Esophagus muscularis mucosa (tissue), 4 donors: ENCODE measurements around the gene CRTAP. TPM values are rescaled to one million over a fixed set of nuclear protein-coding genes. Genes with fewer than 3 reads are reported as not detected.
"Not testable (repeated sequence)": the region's sequence is repeated elsewhere in the genome, so short reads cannot be mapped to it uniquely, and the experiment has no call there.

Experiments
- DNase-seq: peaks from one replicate; pipeline ENCODE4 v3.0.0-alpha.2; 2017; ENCODE audit errors: extremely low spot score
- H3K27ac ChIP-seq, 4 donors: fragments of 200-600 bp; sonication (generic); replicated peaks in 1 of 4; 1 replicate in 3 of 4; 2 replicates in 1 of 4; pipeline ENCODE4 v1.5.1; 2016 to 2019; ENCODE audit warnings: mild to moderate bottlenecking in 1 of 4
- H3K27me3 ChIP-seq, 4 donors: fragments of 200-600 bp; sonication (generic); one replicate each; pipeline versions ENCODE4 v1.5.1 to v1.6.0; 2016 to 2019
- H3K36me3 ChIP-seq, 4 donors: fragments of 200-600 bp; sonication (generic); one replicate each; pipeline ENCODE4 v1.5.1; 2016 to 2019
- H3K4me1 ChIP-seq, 4 donors: fragments of 200-600 bp; sonication (generic); one replicate each; pipeline ENCODE4 v1.5.1; 2016 to 2019
- H3K4me3 ChIP-seq, 4 donors: fragments of 200-600 bp; sonication (generic); 1 replicate in 2 of 4; 2 replicates in 2 of 4; pipeline ENCODE4 v1.5.1; 2016 to 2019; ENCODE audit warnings: mild to moderate bottlenecking in 4 of 4, moderate library complexity in 1 of 4
- H3K9me3 ChIP-seq, 4 donors: fragments of 200-600 bp; sonication (generic); 1 replicate in 3 of 4; 2 replicates in 1 of 4; pipeline ENCODE4 v1.5.1; 2016 to 2019
- EP300 ChIP-seq: sonication (generic); formaldehyde crosslinking; IDR thresholded peaks from one replicate; pipeline ENCODE4 v1.6.1; 2017; ENCODE audit warnings: antibody characterized with exemption
- POLR2A ChIP-seq: fragments of 450-650 bp; IDR thresholded peaks from one replicate; pipeline ENCODE4 v1.6.1; 2017; ENCODE audit warnings: antibody characterized with exemption, moderate library complexity, mild to moderate bottlenecking, low read depth
- POLR2AphosphoS5 ChIP-seq, 2 donors: sonication (generic); formaldehyde crosslinking; IDR thresholded peaks; one replicate each; pipeline ENCODE4 v1.6.1; 2017; ENCODE audit warnings: antibody characterized with exemption in 2 of 2
- WGBS: methylation state at CpG from one replicate; pipeline ENCODE4 v1.1.5; 2018; 5-methylcytosine and 5-hydroxymethylcytosine counted together
- intact Hi-C: fragments of 100-400 bp; cut with DNase I; formaldehyde crosslinking; loops from one replicate; pipeline ENCODE4 v1.15.1; 2023
- total RNA-seq, 4 donors: library from RNA; depleted of rRNA; stranded (reverse); fragments of >200 nt; gene quantifications; one replicate each; pipeline versions ENCODE4 v1.1.0 to v1.2.1, GENCODE V29; 2016
- TF ChIP-seq, protein P1 (sequence below), 3 experiments: fragments of 200-600 bp in 2 of 3; fragments of 450-650 bp in 1 of 3; sonication (generic) in 2 of 3; IDR thresholded peaks; one replicate each; pipeline ENCODE4 v1.5.1; 2017 to 2019; ENCODE audit warnings: antibody characterized with exemption in 3 of 3, mild to moderate bottlenecking in 2 of 3, moderate library complexity in 1 of 3

CRTAP gene
- total RNA-seq, 4 donors from 2014 or later, result 187 to 282 (median 237) TPM

DNA sequence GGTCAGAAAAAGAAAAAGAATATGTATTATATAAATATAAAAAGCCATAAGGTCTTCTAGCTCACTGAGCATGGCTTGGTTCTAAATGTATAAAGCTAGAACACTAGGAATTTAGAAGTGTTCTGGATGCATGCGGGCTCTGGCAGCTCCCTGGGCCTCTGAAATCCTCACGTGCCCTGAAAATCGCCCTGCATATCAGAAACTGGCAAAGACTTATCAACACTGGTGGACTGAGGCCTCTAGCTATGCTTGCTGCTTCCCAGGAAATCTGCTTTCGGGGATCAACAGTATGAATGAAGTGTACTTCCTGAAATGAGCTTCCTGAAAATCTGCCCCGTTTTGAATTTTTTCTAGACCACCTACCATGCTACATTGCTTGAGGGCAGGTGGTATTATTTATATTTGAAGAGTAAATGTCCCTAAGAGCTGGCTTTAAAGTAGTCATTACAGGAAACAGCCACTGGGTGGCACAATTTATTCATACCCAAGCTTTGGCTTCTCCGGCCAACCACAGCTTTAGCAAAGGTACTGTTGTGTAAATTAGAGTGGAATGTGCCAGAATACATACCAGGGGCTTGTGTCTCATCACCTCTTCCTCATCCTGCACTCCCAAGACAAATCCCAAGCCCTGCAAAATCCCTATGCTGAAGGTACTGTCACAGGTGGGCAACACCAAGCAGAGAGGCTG is 17.7 kb downstream of the CRTAP start:
- no peaks in the 10 kb centered on the region for H3K9me3 ChIP-seq
- intact Hi-C loops, result loop anchor here (1.0 kb wide), 1 partner anchor 242 kb away; no protein-coding TSS in a partner anchor
- peaks cover 50 to 86% (median 78%) of the 10 kb centered on the region in 4 donors for H3K36me3 ChIP-seq
- TF ChIP-seq, protein P1, sequence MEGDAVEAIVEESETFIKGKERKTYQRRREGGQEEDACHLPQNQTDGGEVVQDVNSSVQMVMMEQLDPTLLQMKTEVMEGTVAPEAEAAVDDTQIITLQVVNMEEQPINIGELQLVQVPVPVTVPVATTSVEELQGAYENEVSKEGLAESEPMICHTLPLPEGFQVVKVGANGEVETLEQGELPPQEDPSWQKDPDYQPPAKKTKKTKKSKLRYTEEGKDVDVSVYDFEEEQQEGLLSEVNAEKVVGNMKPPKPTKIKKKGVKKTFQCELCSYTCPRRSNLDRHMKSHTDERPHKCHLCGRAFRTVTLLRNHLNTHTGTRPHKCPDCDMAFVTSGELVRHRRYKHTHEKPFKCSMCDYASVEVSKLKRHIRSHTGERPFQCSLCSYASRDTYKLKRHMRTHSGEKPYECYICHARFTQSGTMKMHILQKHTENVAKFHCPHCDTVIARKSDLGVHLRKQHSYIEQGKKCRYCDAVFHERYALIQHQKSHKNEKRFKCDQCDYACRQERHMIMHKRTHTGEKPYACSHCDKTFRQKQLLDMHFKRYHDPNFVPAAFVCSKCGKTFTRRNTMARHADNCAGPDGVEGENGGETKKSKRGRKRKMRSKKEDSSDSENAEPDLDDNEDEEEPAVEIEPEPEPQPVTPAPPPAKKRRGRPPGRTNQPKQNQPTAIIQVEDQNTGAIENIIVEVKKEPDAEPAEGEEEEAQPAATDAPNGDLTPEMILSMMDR (IDR thresholded peaks at IDR 0.05), result peak; percentile 67 to 79 (median 73)
- TF ChIP-seq EP300, result no peak
- no peak overlapping the region for H3K4me3 ChIP-seq
- H3K4me1 ChIP-seq, result peaks cover 0 to 5% (median 4%) of the 10 kb centered on the region in 4 donors
- H3K27ac ChIP-seq, result no peak overlapping the region
- DNase-seq, result no peak
- WGBS, result 34% methylated on average over 6 of the region's 6 CpGs
- no peaks in the 10 kb centered on the region for H3K27me3 ChIP-seq

DNA sequence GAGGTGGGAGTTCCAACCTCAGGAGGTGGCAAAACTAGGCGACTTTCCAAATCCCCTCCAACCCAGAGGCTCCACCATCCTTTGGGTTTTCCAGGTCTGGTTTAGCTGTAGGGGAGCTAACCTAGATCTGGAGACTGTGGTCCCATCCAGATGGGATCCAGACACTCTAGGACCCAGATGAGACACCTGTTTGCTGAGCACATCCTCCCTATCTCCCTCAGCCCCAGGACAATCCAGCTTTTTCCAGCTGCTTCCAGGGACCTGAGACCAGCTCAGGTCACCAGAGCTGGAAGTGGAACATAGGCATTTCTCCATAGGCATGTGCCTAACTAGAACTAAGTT is 18.2 kb downstream of the CRTAP start:
- 100% methylated on average over 1 of the region's 1 CpG for WGBS
- peaks cover 55 to 86% (median 78%) of the 10 kb centered on the region in 4 donors for H3K36me3 ChIP-seq

DNA sequence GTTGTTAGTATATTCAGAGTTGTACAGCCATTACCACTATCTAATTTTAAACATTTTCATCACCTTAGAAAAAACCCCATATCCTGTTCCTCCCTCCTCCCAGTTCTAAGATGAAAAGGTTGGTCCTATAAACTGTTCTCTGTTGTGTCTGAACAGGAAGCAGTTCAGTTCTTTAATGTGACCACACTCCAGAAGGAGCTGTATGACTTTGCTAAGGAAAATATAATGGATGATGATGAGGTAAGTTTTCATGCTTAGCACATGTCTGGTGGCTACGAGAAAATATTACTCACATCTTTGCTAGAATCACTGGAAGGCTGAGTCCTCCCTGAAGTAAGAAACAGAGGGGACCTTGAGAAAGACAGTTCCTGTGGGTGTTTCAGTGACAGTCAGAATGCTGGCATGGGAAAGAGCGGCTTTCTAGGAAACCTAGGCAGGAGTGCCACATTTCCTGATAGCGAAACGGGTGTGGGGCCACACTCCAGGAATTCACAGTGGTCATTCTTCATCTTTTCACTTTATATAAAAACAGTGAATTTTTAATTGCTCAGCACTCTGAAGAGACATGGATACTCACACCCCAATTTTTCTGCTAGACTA is 20.3 kb downstream of the CRTAP start:
- peaks cover 57 to 87% (median 78%) of the 10 kb centered on the region in 4 donors for H3K36me3 ChIP-seq
- no peak for DNase-seq
- intact Hi-C loops, result no loop called here
- H3K4me1 ChIP-seq, result peaks cover 0 to 5% (median 4%) of the 10 kb centered on the region in 4 donors
- H3K4me3 ChIP-seq, result no peak overlapping the region
- WGBS, result 92% methylated on average over 3 of the region's 4 CpGs
- TF ChIP-seq, protein P1 (IDR thresholded peaks at IDR 0.05), result no peak
- TF ChIP-seq POLR2AphosphoS5 (IDR thresholded peaks at IDR 0.05) (no peak), POLR2A (no peak)
- H3K27ac ChIP-seq, result no peak overlapping the region
- H3K27me3 ChIP-seq, result no peaks in the 10 kb centered on the region
- H3K9me3 ChIP-seq, result no peaks in the 10 kb centered on the region

More for the DNA sequence above, 18.2 kb downstream of the CRTAP start:
- Histone ChIP-seq H3K4me1 (peaks cover 0 to 5% (median 4%) of the 10 kb centered on the region in 4 donors), H3K27ac (no peak overlapping the region), H3K27me3 (no peaks in the 10 kb centered on the region), H3K9me3 (no peaks in the 10 kb centered on the region), H3K4me3 (no peak overlapping the region)
- no peak for TF ChIP-seq EP300
- TF ChIP-seq POLR2A, result no peak
- no peak for TF ChIP-seq POLR2AphosphoS5 (IDR thresholded peaks at IDR 0.05)
- TF ChIP-seq, protein P1 (IDR thresholded peaks at IDR 0.05), result no peak
- intact Hi-C loops, result no loop called here
- no peak for DNase-seq

DNA sequence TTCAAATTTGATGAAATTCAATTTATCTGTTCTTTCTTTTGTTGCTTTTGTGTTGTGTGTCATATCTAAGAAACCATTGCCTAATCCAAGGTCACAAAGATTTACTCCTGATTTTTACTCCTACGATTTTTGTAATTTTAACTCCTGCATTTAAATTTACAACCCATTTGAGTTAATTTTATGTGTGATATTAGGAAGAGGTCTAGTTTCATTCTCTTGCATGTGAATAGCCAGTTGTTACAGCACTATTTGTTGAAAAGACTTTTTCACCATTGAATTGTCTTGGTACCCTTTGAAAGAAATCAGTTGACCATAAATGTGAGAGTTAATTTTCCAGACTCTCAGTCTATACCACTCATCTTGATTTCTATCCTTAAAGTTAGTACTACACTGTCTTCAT is 23.9 kb downstream of the CRTAP start:
- WGBS, result 85% methylated on average over 1 of the region's 1 CpG
- Histone ChIP-seq H3K27ac (no peak overlapping the region), H3K4me1 (no peaks in the 10 kb centered on the region), H3K36me3 (peaks cover 45 to 81% (median 76%) of the 10 kb centered on the region in 4 donors), H3K9me3 (no peaks in the 10 kb centered on the region), H3K27me3 (no peaks in the 10 kb centered on the region), H3K4me3 (no peak overlapping the region)
- TF ChIP-seq POLR2AphosphoS5 (IDR thresholded peaks at IDR 0.05), result no peak
- no peak for TF ChIP-seq POLR2A
- TF ChIP-seq EP300, result no peak
- TF ChIP-seq, protein P1 (IDR thresholded peaks at IDR 0.05), result no peak
- intact Hi-C loops, result no loop called here
- no peak for DNase-seq

DNA sequence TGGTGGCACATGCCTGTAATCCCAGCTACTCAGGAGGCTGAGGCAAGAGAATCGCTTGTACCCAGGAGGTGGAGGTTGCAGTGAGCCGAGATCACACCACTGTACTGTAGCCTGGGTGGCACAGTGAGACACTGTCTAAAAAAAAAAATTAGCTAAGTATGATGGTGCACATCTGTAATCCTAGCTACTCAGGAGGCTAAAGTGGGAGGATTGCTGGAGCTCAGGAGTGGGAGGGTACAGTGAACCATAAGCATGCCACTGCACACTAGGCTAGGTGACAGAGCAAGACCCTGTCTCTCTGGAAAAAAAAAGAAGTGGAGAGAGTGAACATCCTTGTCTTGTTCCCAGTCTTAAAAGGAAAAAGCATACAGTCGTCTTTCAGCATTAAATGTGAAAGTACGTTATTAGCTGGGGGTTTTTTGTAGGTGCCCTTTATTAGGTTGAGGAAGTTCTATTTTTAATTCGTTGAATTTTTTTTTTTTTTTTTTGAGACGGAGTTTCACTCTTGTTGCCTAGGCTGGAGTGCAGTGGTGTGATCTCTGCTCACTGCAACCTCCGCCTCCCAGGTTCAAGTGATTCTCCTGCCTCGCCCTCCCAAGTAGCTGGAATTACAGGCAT is 25.3 kb downstream of the CRTAP start:
- H3K4me1 ChIP-seq, DNase-seq, H3K27ac ChIP-seq, intact Hi-C loops, H3K27me3 ChIP-seq, H3K4me3 ChIP-seq, H3K9me3 ChIP-seq: not testable (repeated sequence)
- peaks cover 47 to 81% (median 72%) of the 10 kb centered on the region in 4 donors for H3K36me3 ChIP-seq
- WGBS, result 95% methylated on average over 8 of the region's 8 CpGs
